GM12875 (cell line): ENCODE data around the gene KRT4.
"Not testable (repeated sequence)": the region's sequence is repeated elsewhere in the genome, so short reads cannot be mapped to it uniquely, and the experiment has no call there.

ENCODE experiments used
- H3K4me3 ChIP-seq: one replicate; pipeline ENCODE4 v1.5.1; 2011; ENCODE audit warnings: low read depth, low read length, control low read depth
- TF ChIP-seq, protein P1 (sequence below): IDR thresholded peaks from 2 replicates; pipeline ENCODE4 v1.5.1; 2011; ENCODE audit warnings: low read depth, mild to moderate bottlenecking, control low read depth, inconsistent platforms, low read length, moderate library complexity, borderline replicate concordance; ENCODE audit not compliant: insufficient read depth

KRT4 gene

DNA sequence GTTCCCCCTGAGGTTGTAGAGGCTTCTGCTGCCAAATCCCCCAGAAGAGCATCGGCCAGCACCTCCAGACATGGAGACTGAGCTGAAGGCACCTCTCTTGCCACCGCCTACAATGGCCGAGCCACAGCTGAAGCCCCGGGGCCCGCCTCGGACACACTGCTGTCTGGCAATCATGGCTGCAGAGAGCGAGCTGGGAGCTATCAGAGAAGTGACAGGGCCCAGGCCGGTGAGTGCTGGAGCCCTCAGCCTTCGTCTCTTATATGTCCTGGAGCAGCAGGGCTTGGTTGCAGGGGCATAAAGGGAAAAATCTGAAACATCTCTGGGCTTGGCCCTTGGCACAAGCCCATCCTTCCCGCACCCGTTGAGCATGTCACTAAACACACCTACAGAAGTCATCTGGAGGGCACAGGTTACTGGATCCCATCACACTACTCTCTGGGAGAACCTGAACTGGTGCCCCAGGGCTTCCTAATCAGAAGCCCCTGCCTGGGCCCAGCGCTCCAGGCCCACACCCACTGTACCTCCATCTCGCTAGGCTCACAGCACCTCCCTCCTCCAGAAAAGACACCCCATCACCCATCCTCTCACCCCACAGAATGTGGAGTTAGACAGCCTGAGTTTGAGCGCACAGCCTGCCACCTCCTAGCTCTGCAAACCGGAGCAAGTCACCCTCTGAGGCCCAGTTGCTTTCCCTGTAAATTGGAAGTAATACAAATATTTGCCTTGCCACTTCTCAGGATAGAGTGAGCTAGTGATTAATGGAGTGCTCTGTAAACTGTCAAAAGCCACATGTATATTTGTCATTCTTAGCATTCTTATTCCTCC lies at the start of gene KRT4:
TSS of gene KRT4 (minus strand) at position 232 of the 825 bp plus-strand sequence. CDS start at position 174, 58 bp downstream.
- no peak within 1 kb of the TSS for H3K4me3 ChIP-seq
- TF ChIP-seq, protein P1, sequence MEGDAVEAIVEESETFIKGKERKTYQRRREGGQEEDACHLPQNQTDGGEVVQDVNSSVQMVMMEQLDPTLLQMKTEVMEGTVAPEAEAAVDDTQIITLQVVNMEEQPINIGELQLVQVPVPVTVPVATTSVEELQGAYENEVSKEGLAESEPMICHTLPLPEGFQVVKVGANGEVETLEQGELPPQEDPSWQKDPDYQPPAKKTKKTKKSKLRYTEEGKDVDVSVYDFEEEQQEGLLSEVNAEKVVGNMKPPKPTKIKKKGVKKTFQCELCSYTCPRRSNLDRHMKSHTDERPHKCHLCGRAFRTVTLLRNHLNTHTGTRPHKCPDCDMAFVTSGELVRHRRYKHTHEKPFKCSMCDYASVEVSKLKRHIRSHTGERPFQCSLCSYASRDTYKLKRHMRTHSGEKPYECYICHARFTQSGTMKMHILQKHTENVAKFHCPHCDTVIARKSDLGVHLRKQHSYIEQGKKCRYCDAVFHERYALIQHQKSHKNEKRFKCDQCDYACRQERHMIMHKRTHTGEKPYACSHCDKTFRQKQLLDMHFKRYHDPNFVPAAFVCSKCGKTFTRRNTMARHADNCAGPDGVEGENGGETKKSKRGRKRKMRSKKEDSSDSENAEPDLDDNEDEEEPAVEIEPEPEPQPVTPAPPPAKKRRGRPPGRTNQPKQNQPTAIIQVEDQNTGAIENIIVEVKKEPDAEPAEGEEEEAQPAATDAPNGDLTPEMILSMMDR, result no peak

DNA sequence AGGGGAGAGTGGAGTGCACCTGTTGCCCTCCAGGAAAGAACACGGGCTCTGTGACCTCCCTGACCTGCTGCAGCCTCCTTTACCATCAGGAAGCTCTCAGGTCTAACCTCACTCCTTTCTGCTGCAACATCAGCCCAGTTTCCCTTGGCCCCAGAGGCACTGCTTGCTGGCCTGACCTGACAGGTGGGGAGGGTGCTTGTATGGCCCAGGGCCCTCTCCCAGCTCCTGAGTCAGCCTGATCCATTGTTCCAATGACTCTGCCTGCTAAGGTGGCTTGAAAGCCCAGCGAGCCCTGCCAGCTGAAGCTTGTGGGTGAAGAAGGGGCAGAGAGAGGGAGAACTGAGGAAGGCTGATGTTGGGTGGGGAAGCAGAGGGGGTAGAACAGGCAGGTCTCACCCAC lies 48.1 kb upstream of the KRT4 start:
- TF ChIP-seq, protein P1, result no peak
- no peak overlapping the region for H3K4me3 ChIP-seq

DNA sequence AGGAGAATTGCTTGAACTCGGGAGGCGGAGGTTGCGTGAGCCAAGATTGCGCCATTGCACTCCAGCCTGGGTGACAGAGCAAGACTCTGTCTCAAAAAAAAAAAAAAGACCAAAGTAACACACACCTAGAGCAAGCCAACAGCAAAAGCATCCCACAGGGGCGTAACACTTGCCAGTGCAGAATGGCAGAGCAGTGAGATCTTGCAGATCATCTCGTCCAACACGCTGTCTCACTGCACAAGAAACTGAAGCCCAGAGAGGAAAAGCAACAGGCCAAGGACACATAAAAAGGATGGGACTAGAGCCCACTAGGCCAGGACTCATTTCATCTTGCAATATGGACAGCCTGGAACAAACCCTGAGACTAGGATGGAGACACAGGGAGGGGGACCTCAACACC lies 47.6 kb upstream of the KRT4 start:
- H3K4me3 ChIP-seq, result no peak overlapping the region
- TF ChIP-seq, protein P1, result no peak

GRCh38 chr12:52860102-52860823 lies 46.3 kb upstream of the KRT4 start:
- TF ChIP-seq, protein P1, result no peak
- H3K4me3 ChIP-seq, result no peak overlapping the region

DNA sequence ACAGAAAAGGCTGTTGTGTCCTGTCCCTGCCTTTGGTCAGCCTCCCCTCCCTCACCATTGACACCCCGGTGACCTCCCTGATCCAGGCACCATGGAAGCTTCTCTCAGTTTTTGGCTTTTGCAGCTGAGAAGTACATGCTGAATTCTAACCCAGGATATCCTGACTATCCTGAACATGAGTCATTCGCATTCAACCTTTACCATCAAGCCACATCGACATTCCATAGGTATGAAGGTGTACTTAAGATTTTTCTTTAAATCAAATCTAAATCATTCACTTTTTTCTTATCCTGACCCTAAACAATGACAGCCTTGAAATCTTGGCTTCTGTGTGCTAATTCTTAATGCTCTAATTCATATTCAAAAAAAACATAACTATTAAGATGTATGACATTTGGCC lies 43.6 kb upstream of the KRT4 start:
- H3K4me3 ChIP-seq, result no peak overlapping the region
- TF ChIP-seq, protein P1, result no peak

DNA sequence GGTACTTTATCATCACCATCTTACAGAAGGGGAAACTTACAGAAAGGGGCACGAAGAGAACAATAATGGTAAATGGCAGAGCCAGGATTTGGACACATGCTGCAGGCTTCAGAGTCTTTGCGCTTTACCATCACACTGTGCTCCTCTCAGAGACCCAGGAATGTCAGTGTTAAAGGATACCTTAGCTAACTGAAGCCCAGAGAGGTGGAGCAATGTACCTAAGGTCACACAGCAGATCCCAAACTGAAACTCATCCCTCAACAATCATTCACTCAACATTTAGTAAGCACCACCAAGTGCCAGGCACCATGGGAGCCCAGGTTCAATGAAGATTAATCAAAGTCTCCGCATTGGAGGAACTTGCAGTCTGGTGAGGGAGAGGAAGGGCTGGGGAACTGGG lies 42.9 kb upstream of the KRT4 start:
- TF ChIP-seq, protein P1, result no peak
- H3K4me3 ChIP-seq, result no peak overlapping the region

- H3K4me3 ChIP-seq, result not testable (repeated sequence)
These were observed 42.2 kb upstream of the KRT4 start for GRCh38 chr12:52856077-52856476.
